Upper lobe of left lung (tissue), 6 donors: ENCODE measurements around the gene NEUROG1. TPM values are rescaled to one million over a fixed set of nuclear protein-coding genes. Genes with fewer than 3 reads are reported as not detected.
A peak's percentile ranks its signal among the peaks of the same experiment; 100 is the strongest.

Source experiments
- ATAC-seq, 2 donors: fragments of 200-7000 bp; cut with Tn5 transposase; one replicate each; pipeline ENCODE4 v1.9.1; 2022; ENCODE audit warnings: mild to moderate bottlenecking in 2 of 2, moderate library complexity in 2 of 2; ENCODE audit not compliant: low FRiP score in 2 of 2
- DNase-seq, 2 donors: peaks; one replicate each; pipeline ENCODE4 v3.0.0-alpha.2; 2019 to 2020
- H3K27ac ChIP-seq, 4 donors: fragments of 200-600 bp; sonication (generic); one replicate each; pipeline ENCODE4 v1.5.1; 2016 to 2019
- H3K27me3 ChIP-seq, 4 donors: fragments of 200-600 bp; sonication (generic); one replicate each; pipeline ENCODE4 v1.5.1; 2017 to 2019
- H3K36me3 ChIP-seq, 4 donors: fragments of 200-600 bp; sonication (generic); one replicate each; pipeline ENCODE4 v1.5.1; 2016 to 2019
- H3K4me1 ChIP-seq, 4 donors: fragments of 200-600 bp; sonication (generic); one replicate each; pipeline ENCODE4 v1.5.1; 2018 to 2019
- H3K4me3 ChIP-seq, 4 donors: fragments of 200-600 bp; sonication (generic); one replicate each; pipeline ENCODE4 v1.5.1; 2017 to 2019; ENCODE audit warnings: mild to moderate bottlenecking in 2 of 4, moderate library complexity in 1 of 4
- H3K9me3 ChIP-seq, 4 donors: fragments of 200-600 bp; sonication (generic); one replicate each; pipeline ENCODE4 v1.5.1; 2018 to 2019
- EP300 ChIP-seq, 4 donors: sonication (generic); formaldehyde crosslinking; IDR thresholded peaks; one replicate each; pipeline ENCODE4 v1.5.1; 2017; ENCODE audit warnings: antibody characterized with exemption in 4 of 4, control low read depth in 2 of 4
- POLR2A ChIP-seq, 4 donors: fragments of 450-650 bp; IDR thresholded peaks; one replicate each; pipeline ENCODE4 v1.5.1; 2016 to 2017; ENCODE audit warnings: antibody characterized with exemption in 4 of 4, mild to moderate bottlenecking in 2 of 4
- POLR2AphosphoS5 ChIP-seq, 2 donors: sonication (generic); formaldehyde crosslinking; IDR thresholded peaks; one replicate each; pipeline ENCODE4 v1.5.1; 2017; ENCODE audit warnings: antibody characterized with exemption in 2 of 2
- WGBS, 2 donors: methylation state at CpG; one replicate each; pipeline ENCODE4 v1.1.5; 2017 to 2018; 5-methylcytosine and 5-hydroxymethylcytosine counted together
- total RNA-seq, 6 donors: library from RNA; depleted of rRNA in 4 of 6; stranded (reverse); fragments of >200 nt in 4 of 6; gene quantifications; one replicate each; pipeline versions ENCODE4 v1.1.0 to v1.2.1, GENCODE V29; 2016 to 2021
- TF ChIP-seq, protein P1 (sequence below), 6 experiments: fragments of 450-650 bp in 4 of 6; fragments of 200-600 bp in 2 of 6; sonication (generic) in 2 of 6; IDR thresholded peaks; one replicate each; pipeline ENCODE4 v1.5.1; 2016 to 2019; ENCODE audit warnings: antibody characterized with exemption in 6 of 6
- donor health status: DM: no; HTN: no; CAD: no; lungs with moderate emphysema.
- donor health status: DM: no; HTN: yes; CAD: no; lungs with severe emphysema.

The NEUROG1 gene
- total RNA-seq, 6 donors from 2014 or later, result not detected

DNA sequence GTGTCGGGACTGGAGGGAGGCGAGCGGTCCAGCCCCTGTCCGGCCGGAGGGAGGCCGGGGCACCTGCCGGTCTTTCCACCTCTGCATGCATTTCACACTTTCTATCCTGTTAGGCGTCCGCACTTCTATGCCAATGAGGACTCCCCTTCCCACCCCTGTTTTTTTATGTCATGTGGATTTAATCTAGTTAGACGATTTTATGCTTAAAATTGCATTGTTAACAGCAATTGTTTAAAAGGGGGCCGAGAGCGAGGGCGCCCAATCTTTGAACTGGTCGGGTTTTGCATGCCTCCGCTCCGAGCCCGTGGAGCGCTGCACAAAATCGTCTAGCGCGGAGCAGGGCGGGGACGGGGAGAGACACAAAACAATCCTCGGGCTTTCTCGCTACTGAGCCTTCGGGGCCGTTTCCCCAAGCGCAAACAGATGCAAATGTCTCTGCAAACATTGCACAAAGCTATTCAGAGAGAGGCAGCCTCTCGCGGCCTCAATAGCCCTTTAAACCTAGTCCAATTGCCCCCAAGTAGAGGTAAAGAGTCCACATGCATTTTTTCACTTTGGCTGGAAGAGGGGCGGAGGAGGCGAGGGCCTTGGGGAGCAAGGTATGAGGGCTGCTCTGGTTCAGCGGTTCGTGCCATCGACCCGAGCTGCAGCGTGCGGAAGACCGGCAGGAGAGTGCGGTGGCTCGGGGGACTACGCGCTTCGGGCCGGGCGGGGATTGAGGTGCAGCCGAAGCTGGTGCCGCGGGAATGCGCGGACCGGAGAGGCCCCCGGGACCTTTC is 46.1 kb downstream of the NEUROG1 start:
- no peak for ATAC-seq
- peak overlapping the region in 3 of 4 donors; percentile 16 to 37 (median 31) for H3K4me3 ChIP-seq
- H3K27ac ChIP-seq, result no peak overlapping the region
- WGBS, 2 donors, result 4 to 6% methylated on average over 26 to 53 of the region's 53 CpGs
- H3K9me3 ChIP-seq, result no peaks in the 10 kb centered on the region
- TF ChIP-seq POLR2A (IDR thresholded peaks at IDR 0.05), result no peak
- TF ChIP-seq, protein P1, sequence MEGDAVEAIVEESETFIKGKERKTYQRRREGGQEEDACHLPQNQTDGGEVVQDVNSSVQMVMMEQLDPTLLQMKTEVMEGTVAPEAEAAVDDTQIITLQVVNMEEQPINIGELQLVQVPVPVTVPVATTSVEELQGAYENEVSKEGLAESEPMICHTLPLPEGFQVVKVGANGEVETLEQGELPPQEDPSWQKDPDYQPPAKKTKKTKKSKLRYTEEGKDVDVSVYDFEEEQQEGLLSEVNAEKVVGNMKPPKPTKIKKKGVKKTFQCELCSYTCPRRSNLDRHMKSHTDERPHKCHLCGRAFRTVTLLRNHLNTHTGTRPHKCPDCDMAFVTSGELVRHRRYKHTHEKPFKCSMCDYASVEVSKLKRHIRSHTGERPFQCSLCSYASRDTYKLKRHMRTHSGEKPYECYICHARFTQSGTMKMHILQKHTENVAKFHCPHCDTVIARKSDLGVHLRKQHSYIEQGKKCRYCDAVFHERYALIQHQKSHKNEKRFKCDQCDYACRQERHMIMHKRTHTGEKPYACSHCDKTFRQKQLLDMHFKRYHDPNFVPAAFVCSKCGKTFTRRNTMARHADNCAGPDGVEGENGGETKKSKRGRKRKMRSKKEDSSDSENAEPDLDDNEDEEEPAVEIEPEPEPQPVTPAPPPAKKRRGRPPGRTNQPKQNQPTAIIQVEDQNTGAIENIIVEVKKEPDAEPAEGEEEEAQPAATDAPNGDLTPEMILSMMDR (IDR thresholded peaks at IDR 0.05), result no peak
- no peak for TF ChIP-seq POLR2AphosphoS5 (IDR thresholded peaks at IDR 0.05)
- TF ChIP-seq EP300 (IDR thresholded peaks at IDR 0.05), result no peak
- peaks cover 0 to 32% (median 19%) of the 10 kb centered on the region in 4 donors for H3K27me3 ChIP-seq
- H3K4me1 ChIP-seq, result peaks cover 16 to 58% (median 45%) of the 10 kb centered on the region in 4 donors
- no peaks in the 10 kb centered on the region for H3K36me3 ChIP-seq
- peak in 1 of 2 donors; percentile 80 for DNase-seq

DNA sequence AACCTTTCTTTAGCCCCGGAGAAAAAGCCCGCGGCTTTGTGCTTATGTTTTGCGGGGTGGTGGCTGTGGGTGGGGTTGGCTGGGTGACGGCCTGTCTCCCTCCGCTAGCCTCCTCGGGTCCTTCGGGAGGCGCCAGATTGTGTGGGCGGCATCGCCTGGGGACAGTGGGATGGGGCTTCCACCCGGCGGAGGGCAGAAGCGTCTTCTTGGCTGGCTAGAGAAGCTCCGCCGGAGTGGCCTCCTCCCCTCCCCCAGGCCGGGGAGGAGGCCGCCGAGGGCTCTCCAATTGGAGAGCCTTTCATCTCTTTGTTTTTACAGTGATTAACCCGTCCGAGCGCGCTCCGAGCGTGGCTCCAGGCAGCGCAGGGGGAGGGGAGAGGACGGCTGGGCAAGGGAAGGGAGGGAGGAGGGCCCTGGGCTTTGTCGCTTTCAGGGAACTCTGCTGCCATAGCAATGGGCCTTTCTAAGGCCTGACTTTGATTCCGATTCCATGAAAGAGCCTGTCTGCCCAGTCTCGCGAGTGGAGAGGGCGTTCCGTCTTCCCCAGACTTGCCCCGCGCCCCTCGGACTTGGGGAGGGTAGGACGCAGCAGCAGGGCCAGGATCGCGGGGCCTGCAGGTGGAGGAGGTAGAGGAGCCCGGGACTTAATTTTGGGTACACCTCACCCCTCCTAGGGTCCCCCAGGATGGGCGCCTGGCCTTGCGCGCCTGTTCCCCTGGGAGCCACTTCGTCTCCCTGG is 46.9 kb downstream of the NEUROG1 start:
- Histone ChIP-seq H3K27ac (no peak overlapping the region), H3K4me3 (peak overlapping the region in 3 of 4 donors; percentile 16 to 37 (median 31)), H3K36me3 (no peaks in the 10 kb centered on the region), H3K9me3 (no peaks in the 10 kb centered on the region), H3K27me3 (peaks cover 0 to 32% (median 19%) of the 10 kb centered on the region in 4 donors), H3K4me1 (peaks cover 16 to 58% (median 45%) of the 10 kb centered on the region in 4 donors)
- TF ChIP-seq, protein P1 (IDR thresholded peaks at IDR 0.05), result no peak
- no peak for TF ChIP-seq POLR2A (IDR thresholded peaks at IDR 0.05)
- TF ChIP-seq EP300 (IDR thresholded peaks at IDR 0.05), result no peak
- TF ChIP-seq POLR2AphosphoS5 (IDR thresholded peaks at IDR 0.05), result no peak
- WGBS, 2 donors, result 3 to 4% methylated on average over 36 to 44 of the region's 44 CpGs
- DNase-seq (peak in 1 of 2 donors; percentile 73), ATAC-seq (peak in 1 of 2 donors; percentile 33)

DNA sequence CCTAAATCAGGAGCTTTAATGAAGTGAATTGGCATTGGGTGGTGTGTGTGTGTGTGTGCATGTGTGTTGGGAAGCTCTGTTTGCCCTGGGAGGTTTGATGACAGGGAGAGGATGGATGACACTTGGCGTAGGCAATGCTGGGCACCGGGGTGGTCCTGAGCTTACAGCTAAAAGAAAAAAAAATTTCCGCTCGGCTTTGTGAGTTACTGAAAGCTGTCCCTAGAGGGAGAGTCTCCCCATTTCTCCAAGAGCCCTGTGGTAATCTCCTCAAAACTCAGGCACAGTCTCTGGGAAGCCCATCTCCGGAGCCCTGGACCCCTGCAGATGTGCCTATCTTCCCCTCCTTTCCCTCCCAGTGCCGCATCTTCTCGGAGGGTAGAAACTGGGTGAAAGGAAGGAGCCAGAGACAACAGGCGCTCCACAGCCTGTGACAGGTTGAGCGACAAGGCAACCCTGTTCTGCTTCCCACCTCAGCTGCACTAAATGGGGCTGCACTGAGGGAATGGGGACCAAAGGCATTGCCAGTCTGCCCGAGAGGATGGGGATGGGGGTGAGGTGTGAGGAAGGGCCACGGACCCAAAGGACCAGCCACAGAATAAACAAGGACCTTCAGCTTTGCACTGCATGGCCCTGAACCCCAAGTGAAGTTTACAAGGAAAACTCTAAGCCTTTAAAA is 47.8 kb downstream of the NEUROG1 start:
- no peak overlapping the region for H3K27ac ChIP-seq
- DNase-seq (peak in 1 of 2 donors; percentile 0), ATAC-seq (no peak)
- H3K36me3 ChIP-seq, result no peaks in the 10 kb centered on the region
- H3K4me1 ChIP-seq, result peaks cover 16 to 49% (median 41%) of the 10 kb centered on the region in 4 donors
- H3K4me3 ChIP-seq, result peak overlapping the region in 1 of 4 donors; percentile 37
- 34 to 36% methylated on average over 11 of the region's 11 CpGs for WGBS, 2 donors
- peaks cover 0 to 33% (median 19%) of the 10 kb centered on the region in 4 donors for H3K27me3 ChIP-seq
- no peaks in the 10 kb centered on the region for H3K9me3 ChIP-seq
- TF ChIP-seq, protein P1 (IDR thresholded peaks at IDR 0.05), result no peak
- no peak for TF ChIP-seq POLR2A (IDR thresholded peaks at IDR 0.05)
- no peak for TF ChIP-seq EP300 (IDR thresholded peaks at IDR 0.05)
- TF ChIP-seq POLR2AphosphoS5 (IDR thresholded peaks at IDR 0.05), result no peak

DNA sequence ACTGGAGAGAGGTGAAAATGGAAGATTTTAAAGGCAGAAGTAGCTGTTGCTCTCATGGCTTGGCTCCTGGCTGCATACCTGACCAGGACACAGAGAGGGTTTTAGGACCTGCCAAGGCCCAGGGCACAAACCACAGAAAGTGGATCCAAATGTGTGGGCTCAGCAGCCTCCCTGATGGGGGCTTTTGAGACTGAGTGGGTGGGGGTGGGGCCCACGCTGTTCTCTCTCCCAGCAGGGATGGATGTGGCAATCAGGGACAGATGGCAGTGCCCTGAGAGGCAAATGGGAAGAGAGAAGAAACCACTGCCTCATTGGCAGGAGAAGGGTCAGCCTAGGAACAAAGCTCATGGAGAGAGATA is 48.7 kb downstream of the NEUROG1 start:
- no peaks in the 10 kb centered on the region for H3K9me3 ChIP-seq
- 33 to 41% methylated on average over 1 of the region's 1 CpG for whole genome bisulfite sequencing, 2 donors
- peaks cover 16 to 42% (median 34%) of the 10 kb centered on the region in 4 donors for H3K4me1 ChIP-seq
- no peak for DNase-seq
- peaks cover 0 to 35% (median 19%) of the 10 kb centered on the region in 4 donors for H3K27me3 ChIP-seq
- H3K27ac ChIP-seq, result no peak overlapping the region
- no peak for ATAC-seq
- H3K4me3 ChIP-seq, result no peak overlapping the region
- TF ChIP-seq EP300 (IDR thresholded peaks at IDR 0.05) (no peak), POLR2AphosphoS5 (IDR thresholded peaks at IDR 0.05) (no peak), POLR2A (IDR thresholded peaks at IDR 0.05) (no peak)
- TF ChIP-seq, protein P1 (IDR thresholded peaks at IDR 0.05), result no peak
- no peaks in the 10 kb centered on the region for H3K36me3 ChIP-seq
